Measurements from ENCODE around the gene SLC16A13.

SLC16A13 gene

GRCh38 chr17:7007143-7007542 lies 28.7 kb upstream of the SLC16A13 start:
- DNase-seq = no peak
- intact Hi-C loops (cut with DNase I) = loop anchor here (10.0 kb wide), 1 partner anchor 162 kb away; no protein-coding TSS in a partner anchor

GRCh38 chr17:7010523-7010922 lies 25.3 kb upstream of the SLC16A13 start:
- intact Hi-C loops (cut with DNase I) = loop anchor here (5.0 kb wide), 1 partner anchor 358 kb away; the partner anchor contains the start of genes C17orf100 and MED31
- no peak for DNase-seq

- DNase-seq = no peak
- intact Hi-C loops (cut with DNase I) = loop anchor here (5.0 kb wide), 1 partner anchor 359 kb away; the partner anchor contains the start of genes C17orf100 and MED31
Observed at GRCh38 chr17:7011415-7011814, 24.4 kb upstream of the SLC16A13 start.

GRCh38 chr17:7011942-7012254 lies 23.9 kb upstream of the SLC16A13 start:
- no peak for DNase-seq
- intact Hi-C loops (cut with DNase I) = loop anchor here (5.0 kb wide), 1 partner anchor 360 kb away; the partner anchor contains the start of genes C17orf100 and MED31

- intact Hi-C loops (cut with DNase I) = loop anchor here (5.0 kb wide), 1 partner anchor 362 kb away; the partner anchor contains the start of genes C17orf100 and MED31
- DNase-seq = peak; percentile 95 to 99 (median 98)
Observed at GRCh38 chr17:7014261-7014994, 21.4 kb upstream of the SLC16A13 start.

- DNase-seq = peak in 4 of 42 donors; percentile 29 to 42 (median 40)
- intact Hi-C loops (cut with DNase I) = loop anchor here (5.0 kb wide), 1 partner anchor 363 kb away; the partner anchor contains the start of genes C17orf100 and MED31
Observed at GRCh38 chr17:7014995-7015958, 20.5 kb upstream of the SLC16A13 start.

- intact Hi-C loops (cut with DNase I) = no loop called here
- DNase-seq = no peak
Observed at GRCh38 chr17:7016418-7016817, 19.4 kb upstream of the SLC16A13 start.

GRCh38 chr17:7016886-7017826 lies 18.7 kb upstream of the SLC16A13 start:
- peak in 1 of 42 donors; percentile 16 for DNase-seq
- intact Hi-C loops (cut with DNase I) = no loop called here

- no peak for DNase-seq
- intact Hi-C loops (cut with DNase I) = no loop called here
Observed at GRCh38 chr17:7017827-7018200, 18.0 kb upstream of the SLC16A13 start.

- peak in 12 of 42 donors; percentile 26 to 69 (median 43) for DNase-seq
- intact Hi-C loops (cut with DNase I) = no loop called here
Observed at GRCh38 chr17:7018331-7018964, 17.4 kb upstream of the SLC16A13 start.

- intact Hi-C loops (cut with DNase I) = no loop called here
- peak in 2 of 42 donors; percentile 15 to 27 for DNase-seq
Observed at GRCh38 chr17:7019367-7019766, 16.4 kb upstream of the SLC16A13 start.

GRCh38 chr17:7019839-7020519 lies 15.8 kb upstream of the SLC16A13 start:
- DNase-seq = peak in 14 of 42 donors; percentile 24 to 71 (median 43)
- intact Hi-C loops (cut with DNase I) = loop anchor here (5.0 kb wide), 1 partner anchor 108 kb away; no protein-coding TSS in a partner anchor

- DNase-seq = no peak
- intact Hi-C loops (cut with DNase I) = loop anchor here (5.0 kb wide), 1 partner anchor 109 kb away; no protein-coding TSS in a partner anchor
Observed at GRCh38 chr17:7020894-7021664, 14.7 kb upstream of the SLC16A13 start.

- intact Hi-C loops (cut with DNase I) = loop anchor here (5.0 kb wide), 1 partner anchor 110 kb away; no protein-coding TSS in a partner anchor
- DNase-seq = peak in 40 of 42 donors; percentile 49 to 89 (median 74)
Observed at GRCh38 chr17:7021993-7022778, 13.6 kb upstream of the SLC16A13 start.

GRCh38 chr17:7022781-7023571 lies 12.8 kb upstream of the SLC16A13 start, which contains the start of gene BCL6B:
BCL6B (plus strand) TSS chr17:7023050; CDS start chr17:7023672, 622 bp downstream.
- no peak for DNase-seq
- intact Hi-C loops (cut with DNase I) = loop anchor here (5.0 kb wide), 1 partner anchor 111 kb away; no protein-coding TSS in a partner anchor

Measured in head of caudate nucleus (tissue), 42 donors.